Measurements from ENCODE around the gene SOCS6. TPM values are rescaled to one million over a fixed set of nuclear protein-coding genes. Genes with fewer than 3 reads are reported as not detected.

Gene SOCS6
- polyA plus RNA-seq, 3 donors: 4.8 to 6.1 (median 4.8) TPM

DNA sequence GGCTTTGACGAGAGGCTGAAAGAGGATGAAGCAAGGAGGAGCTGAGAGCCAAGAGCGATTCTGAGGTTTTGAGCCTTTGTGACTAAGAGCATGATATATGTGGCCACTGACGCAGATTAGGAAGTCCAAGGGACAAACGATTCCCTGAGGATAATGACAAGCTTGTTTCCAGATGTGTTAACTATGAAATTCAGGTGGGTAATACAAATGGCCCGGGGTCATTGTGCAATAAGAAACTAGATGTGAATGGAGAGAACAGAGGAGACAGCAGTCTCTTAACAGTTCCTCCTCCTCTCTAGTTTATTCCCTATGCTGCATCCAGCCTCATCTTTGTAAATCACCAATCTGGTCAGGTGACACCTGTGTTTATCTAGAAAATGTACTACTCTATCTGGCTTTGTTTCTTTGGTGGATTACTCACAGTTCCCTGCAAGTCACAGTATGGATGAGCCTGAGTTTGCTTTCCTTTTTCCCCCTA, 84.2 kb downstream of the SOCS6 start:
- H3K27ac Mint-ChIP-seq: peak overlapping the region in 1 of 7 donors; percentile 11
- H3K27me3 Mint-ChIP-seq (ENCODE audit: low read depth in 3 of 3): peaks cover 1 to 8% (median 5%) of the 10 kb centered on the region in 3 donors
- Histone ChIP-seq H3K27ac (ENCODE audit: low read depth in 1 of 2, low read length in 2 of 2) (no peak overlapping the region), H4K20me1 (ENCODE audit: insufficient read depth, low read length) (no peaks in the 10 kb centered on the region), H3K79me2 (ENCODE audit: insufficient read depth, low read length) (no peaks in the 10 kb centered on the region), H3K4me2 (replicated peaks; ENCODE audit: extremely low read depth, low read length, poor library complexity, severe bottlenecking) (no peak overlapping the region), H3K9ac (ENCODE audit: insufficient read depth, low read length, poor library complexity, severe bottlenecking) (no peak overlapping the region), H3K4me1 (ENCODE audit: control insufficient read depth in 1 of 2, insufficient read depth in 2 of 2, low read length in 2 of 2) (no peaks in the 10 kb centered on the region), H3K27me3 (ENCODE audit: control insufficient read depth in 2 of 2, insufficient read depth in 2 of 2, low read length in 2 of 2) (no peaks in the 10 kb centered on the region), H2AFZ (ENCODE audit: insufficient read depth, low read depth, low read length, poor library complexity, severe bottlenecking) (no peak overlapping the region), H3K4me3 (replicated peaks in 1 of 3; ENCODE audit: low read depth in 2 of 3, low read length in 3 of 3) (no peak overlapping the region), H3K36me3 (replicated peaks in 1 of 2; ENCODE audit: control insufficient read depth in 1 of 2, insufficient read depth in 2 of 2, low read length in 2 of 2) (no peaks in the 10 kb centered on the region), H3K9me3 (replicated peaks in 1 of 2; ENCODE audit: control insufficient read depth in 1 of 2, insufficient read depth in 1 of 2, low read length in 2 of 2) (no peaks in the 10 kb centered on the region)
- no peaks in the 10 kb centered on the region for H3K4me1 Mint-ChIP-seq
- WGBS (ENCODE audit: insufficient coverage): 79% methylated on average over 4 of the region's 5 CpGs
- no peak overlapping the region for H3K4me3 Mint-ChIP-seq
- DNase-seq: no peak
- TF ChIP-seq, protein P1, sequence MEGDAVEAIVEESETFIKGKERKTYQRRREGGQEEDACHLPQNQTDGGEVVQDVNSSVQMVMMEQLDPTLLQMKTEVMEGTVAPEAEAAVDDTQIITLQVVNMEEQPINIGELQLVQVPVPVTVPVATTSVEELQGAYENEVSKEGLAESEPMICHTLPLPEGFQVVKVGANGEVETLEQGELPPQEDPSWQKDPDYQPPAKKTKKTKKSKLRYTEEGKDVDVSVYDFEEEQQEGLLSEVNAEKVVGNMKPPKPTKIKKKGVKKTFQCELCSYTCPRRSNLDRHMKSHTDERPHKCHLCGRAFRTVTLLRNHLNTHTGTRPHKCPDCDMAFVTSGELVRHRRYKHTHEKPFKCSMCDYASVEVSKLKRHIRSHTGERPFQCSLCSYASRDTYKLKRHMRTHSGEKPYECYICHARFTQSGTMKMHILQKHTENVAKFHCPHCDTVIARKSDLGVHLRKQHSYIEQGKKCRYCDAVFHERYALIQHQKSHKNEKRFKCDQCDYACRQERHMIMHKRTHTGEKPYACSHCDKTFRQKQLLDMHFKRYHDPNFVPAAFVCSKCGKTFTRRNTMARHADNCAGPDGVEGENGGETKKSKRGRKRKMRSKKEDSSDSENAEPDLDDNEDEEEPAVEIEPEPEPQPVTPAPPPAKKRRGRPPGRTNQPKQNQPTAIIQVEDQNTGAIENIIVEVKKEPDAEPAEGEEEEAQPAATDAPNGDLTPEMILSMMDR (IDR thresholded peaks at IDR 0.05): no peak
- no peaks in the 10 kb centered on the region for H3K36me3 Mint-ChIP-seq
- intact Hi-C loops (cut with micrococcal nuclease): no loop called here
- peaks cover 2 to 4% (median 3%) of the 10 kb centered on the region in 7 donors for H3K9me3 Mint-ChIP-seq

GRCh38 chr18:70374154-70374553, 85.3 kb downstream of the SOCS6 start:
- no peaks in the 10 kb centered on the region for H3K4me1 Mint-ChIP-seq
- H3K36me3 ChIP-seq (replicated peaks in 1 of 2; ENCODE audit: control insufficient read depth in 1 of 2, insufficient read depth in 2 of 2, low read length in 2 of 2): no peaks in the 10 kb centered on the region
- no peak overlapping the region for H2AFZ ChIP-seq (ENCODE audit: insufficient read depth, low read depth, low read length, poor library complexity, severe bottlenecking)
- H3K36me3 Mint-ChIP-seq: no peaks in the 10 kb centered on the region
- TF ChIP-seq, protein P1 (IDR thresholded peaks at IDR 0.05): no peak
- no peak for DNase-seq
- no peak overlapping the region for H3K4me3 ChIP-seq (replicated peaks in 1 of 3; ENCODE audit: low read depth in 2 of 3, low read length in 3 of 3)
- no peak overlapping the region for H3K9ac ChIP-seq (ENCODE audit: insufficient read depth, low read length, poor library complexity, severe bottlenecking)
- H3K27ac Mint-ChIP-seq: no peak overlapping the region
- no CpG with 5 or more reads among the region's 2 CpGs for WGBS (ENCODE audit: insufficient coverage)
- peaks cover 2 to 4% (median 3%) of the 10 kb centered on the region in 7 donors for H3K9me3 Mint-ChIP-seq
- no peaks in the 10 kb centered on the region for H3K4me1 ChIP-seq (ENCODE audit: control insufficient read depth in 1 of 2, insufficient read depth in 2 of 2, low read length in 2 of 2)
- no peak overlapping the region for H3K4me3 Mint-ChIP-seq
- intact Hi-C loops (cut with micrococcal nuclease): no loop called here
- H3K79me2 ChIP-seq (ENCODE audit: insufficient read depth, low read length): no peaks in the 10 kb centered on the region
- no peaks in the 10 kb centered on the region for H3K27me3 ChIP-seq (ENCODE audit: control insufficient read depth in 2 of 2, insufficient read depth in 2 of 2, low read length in 2 of 2)
- H4K20me1 ChIP-seq (ENCODE audit: insufficient read depth, low read length): no peaks in the 10 kb centered on the region
- peaks cover 1 to 8% (median 5%) of the 10 kb centered on the region in 3 donors for H3K27me3 Mint-ChIP-seq (ENCODE audit: low read depth in 3 of 3)
- H3K27ac ChIP-seq (ENCODE audit: low read depth in 1 of 2, low read length in 2 of 2): no peak overlapping the region
- no peak overlapping the region for H3K4me2 ChIP-seq (replicated peaks; ENCODE audit: extremely low read depth, low read length, poor library complexity, severe bottlenecking)
- H3K9me3 ChIP-seq (replicated peaks in 1 of 2; ENCODE audit: control insufficient read depth in 1 of 2, insufficient read depth in 1 of 2, low read length in 2 of 2): no peaks in the 10 kb centered on the region
